SH-SY5Y (cell line): ENCODE results near the gene SPRED2.

Experiments
- GATA2 ChIP-seq: IDR thresholded peaks from 2 replicates; pipeline ENCODE4 v1.6.1; 2011; ENCODE audit warnings: mild to moderate bottlenecking, low read depth, low read length
- GATA3 ChIP-seq: IDR thresholded peaks from 2 replicates; pipeline ENCODE4 v1.6.1; 2011; ENCODE audit warnings: low read depth, mild to moderate bottlenecking, low read length, moderate library complexity

GRCh38 chr2:65403529-65403915, 28.9 kb downstream of the SPRED2 start:
- TF ChIP-seq GATA3 (no peak), GATA2 (no peak)
